HepG2 (cell line): ENCODE data around the gene IL1RAPL1. TPM values are rescaled to one million over a fixed set of nuclear protein-coding genes. Genes with fewer than 3 reads are reported as not detected.

Experiments used
- ATAC-seq: fragments of 200-7000 bp; cut with Tn5 transposase; 3 replicates; pipeline ENCODE4 v1.9.1; 2020; ENCODE audit warnings: mild to moderate bottlenecking, moderate library complexity
- BruUV-seq: library from RNA; stranded (reverse); fragments of 400-500 nt; replicated peaks from 2 replicates; lab custom pipeline; 2021; lab: Mats Ljungman, UMichigan
- CTCF ChIA-PET: fragments of 300-600 bp; formaldehyde crosslinking; extraction: SDS; loops from one replicate; lab custom pipeline; 2021; ENCODE audit warnings: low total read pairs, inconsistent platforms, low intra/inter-chr PET ratio; lab: Yijun Ruan, JAX
- POLR2A ChIA-PET: fragments of 350-600 bp; sonication (Branson Sonifier 250); formaldehyde crosslinking; loops from one replicate; lab custom pipeline; 2020; ENCODE audit warnings: antibody characterized with exemption, inconsistent platforms; lab: Yijun Ruan, JAX
- DNase-seq: peaks from one replicate; pipeline ENCODE4 v3.0.0-alpha.2; 2015; ENCODE audit warnings: low spot score
- FAIRE-seq: peaks from 3 replicates; lab custom pipeline; 2011; peaks lifted over from hg19 to GRCh38; lab: Jason Lieb, UNC
- H2AFZ ChIP-seq: one replicate; pipeline ENCODE4 v1.6.1; 2011; ENCODE audit warnings: low read length, inconsistent platforms
- H3K27ac ChIP-seq: fragments of 300-600 bp; 3 replicates; pipeline ENCODE4 v1.8.0; 2011; ENCODE audit warnings: mixed run types, mild to moderate bottlenecking, mixed read lengths, low read length, inconsistent platforms; ENCODE audit not compliant: insufficient read depth; ENCODE audit errors: extremely low read length
- H3K27me3 ChIP-seq, 2 experiments: fragments of 200-600 bp in 1 of 2; 2 replicates in 1 of 2; 3 replicates in 1 of 2; pipeline versions ENCODE4 v1.6.0 to v1.8.0; 2011; ENCODE audit warnings: low read length in 2 of 2, mild to moderate bottlenecking in 2 of 2, moderate library complexity in 2 of 2, inconsistent platforms in 1 of 2; ENCODE audit not compliant: insufficient read depth in 2 of 2, control insufficient read depth in 1 of 2
- H3K36me3 ChIP-seq, 2 experiments: fragments of 200-600 bp in 1 of 2; replicated peaks in 1 of 2; 2 replicates in 1 of 2; 3 replicates in 1 of 2; pipeline versions ENCODE4 v1.5.1 to v1.8.0; 2011; ENCODE audit warnings: low read length in 2 of 2, inconsistent platforms in 1 of 2; ENCODE audit not compliant: insufficient read depth in 2 of 2, control insufficient read depth in 1 of 2
- H3K4me1 ChIP-seq: 2 replicates; pipeline ENCODE4 v1.5.1; 2012; ENCODE audit warnings: low read length, inconsistent platforms; ENCODE audit not compliant: insufficient read depth
- H3K4me2 ChIP-seq: 2 replicates; pipeline ENCODE4 v1.6.0; 2011; ENCODE audit warnings: low read depth, low read length, inconsistent platforms
- H3K4me3 ChIP-seq, 3 experiments: fragments of 200-600 bp in 1 of 3; sonication (generic), shearing (Covaris generic) in 1 of 3; replicated peaks in 1 of 3; 2 replicates each; pipeline ENCODE4 v1.5.1; 2011 to 2016; ENCODE audit warnings: low read length in 3 of 3, inconsistent platforms in 2 of 3, low read depth in 2 of 3, mild to moderate bottlenecking in 2 of 3, control low read depth in 1 of 3, mixed read lengths in 1 of 3; ENCODE audit not compliant: insufficient read depth in 1 of 3
- H3K79me2 ChIP-seq: one replicate; pipeline ENCODE4 v1.6.1; 2011; ENCODE audit warnings: low read length, inconsistent platforms; ENCODE audit not compliant: insufficient read depth
- H3K9ac ChIP-seq: 2 replicates; pipeline ENCODE4 v1.6.0; 2011; ENCODE audit warnings: mild to moderate bottlenecking, low read depth, low read length, inconsistent platforms; ENCODE audit not compliant: insufficient read depth
- H3K9me3 ChIP-seq: 2 replicates; pipeline ENCODE4 v1.5.1; 2012; ENCODE audit warnings: mild to moderate bottlenecking, low read length
- H4K20me1 ChIP-seq: 2 replicates; pipeline ENCODE4 v1.6.0; 2011; ENCODE audit warnings: inconsistent platforms, mild to moderate bottlenecking, low read length, moderate library complexity; ENCODE audit not compliant: insufficient read depth
- ARHGAP35 ChIP-seq: sonication (generic); formaldehyde crosslinking; IDR thresholded peaks from 2 replicates; pipeline ENCODE4 v1.9.0; 2022; ENCODE audit warnings: mild to moderate bottlenecking, inconsistent platforms, moderate library complexity, missing genetic modification reagents, borderline replicate concordance
- CENPT ChIP-seq: sonication (generic); formaldehyde crosslinking; IDR thresholded peaks from 2 replicates; pipeline ENCODE4 v1.8.0; 2022; ENCODE audit warnings: low read depth, mild to moderate bottlenecking, moderate library complexity, missing genetic modification reagents
- CREM ChIP-seq, 2 experiments: sonication (generic) in 1 of 2; formaldehyde crosslinking in 1 of 2; IDR thresholded peaks; 2 replicates each; pipeline versions ENCODE4 v1.4.0 to v1.6.1; 2016 to 2020; ENCODE audit warnings: antibody characterized with exemption in 1 of 2, mild to moderate bottlenecking in 1 of 2, missing genetic modification reagents in 1 of 2
- HMG20B ChIP-seq: conservative IDR thresholded peaks from 2 replicates; pipeline ENCODE4 v1.6.1; 2016; ENCODE audit warnings: missing genetic modification reagents, missing compliant biosample characterization
- ISL2 ChIP-seq: sonication (generic); formaldehyde crosslinking; IDR thresholded peaks from 2 replicates; pipeline ENCODE4 v1.5.0; 2020; ENCODE audit warnings: missing genetic modification reagents
- KDM2A ChIP-seq: sonication (generic); formaldehyde crosslinking; IDR thresholded peaks from 2 replicates; pipeline ENCODE4 v1.4.0; 2020; ENCODE audit warnings: low read depth, missing genetic modification reagents, borderline replicate concordance
- KDM6A ChIP-seq: IDR thresholded peaks from 2 replicates; pipeline ENCODE4 v1.6.1; 2016; ENCODE audit warnings: low read depth
- MBD4 ChIP-seq: IDR thresholded peaks from 2 replicates; pipeline ENCODE4 v1.6.1; 2012; ENCODE audit warnings: low read length, inconsistent platforms, borderline replicate concordance
- MIER2 ChIP-seq: IDR thresholded peaks from 2 replicates; pipeline ENCODE4 v1.6.1; 2016; ENCODE audit warnings: missing biosample characterization, missing genetic modification reagents
- NR1H2 ChIP-seq: sonication (generic); formaldehyde crosslinking; IDR thresholded peaks from 2 replicates; pipeline ENCODE4 v1.8.1; 2022; ENCODE audit warnings: low read depth, missing genetic modification reagents, borderline replicate concordance
- NR2F1 ChIP-seq, 2 experiments: fragments of 450-650 bp in 1 of 2; formaldehyde crosslinking in 1 of 2; IDR thresholded peaks; 2 replicates each; pipeline versions ENCODE4 v1.5.0 to v1.6.1; 2016 to 2020; ENCODE audit warnings: mild to moderate bottlenecking in 1 of 2, missing compliant biosample characterization in 1 of 2, missing genetic modification reagents in 1 of 2, moderate library complexity in 1 of 2
- RFX1 ChIP-seq: fragments of 450-650 bp; IDR thresholded peaks from 2 replicates; pipeline ENCODE4 v1.6.1; 2017
- SNAI1 ChIP-seq: sonication (generic); formaldehyde crosslinking; IDR thresholded peaks from 2 replicates; pipeline ENCODE4 v1.5.0; 2020; ENCODE audit warnings: mild to moderate bottlenecking, missing genetic modification reagents, borderline replicate concordance
- SPEN ChIP-seq: sonication (generic); formaldehyde crosslinking; IDR thresholded peaks from 2 replicates; pipeline ENCODE4 v1.5.1; 2020; ENCODE audit warnings: low read depth, mild to moderate bottlenecking, missing genetic modification reagents
- ZNF383 ChIP-seq: sonication (generic); formaldehyde crosslinking; IDR thresholded peaks from 2 replicates; pipeline ENCODE4 v1.4.0; 2020; ENCODE audit warnings: missing genetic modification reagents, mild to moderate bottlenecking, borderline replicate concordance
- ZNF530 ChIP-seq: sonication (generic); formaldehyde crosslinking; IDR thresholded peaks from 2 replicates; pipeline ENCODE4 v1.5.0; 2020; ENCODE audit warnings: low read depth, mild to moderate bottlenecking, missing genetic modification reagents
- ZNF546 ChIP-seq: sonication (generic); formaldehyde crosslinking; conservative IDR thresholded peaks from 2 replicates; pipeline ENCODE4 v1.8.1; 2023; ENCODE audit warnings: mild to moderate bottlenecking, missing genetic modification reagents
- ZNF775 ChIP-seq: sonication (generic); formaldehyde crosslinking; IDR thresholded peaks from 2 replicates; pipeline ENCODE4 v1.4.0; 2020; ENCODE audit warnings: missing genetic modification reagents, mild to moderate bottlenecking, moderate library complexity, borderline replicate concordance
- WGBS: methylation state at CpG from one replicate; pipeline ENCODE4 v1.1.6; 2017; ENCODE audit warnings: low lambda C conversion rate; 5-methylcytosine and 5-hydroxymethylcytosine counted together
- in situ Hi-C: cut with HindIII; loops from 2 replicates; pipeline ENCODE4 v1.10.0; 2017; ENCODE audit warnings: low pct_unique_long_range_greater_than_20kb; ENCODE audit not compliant: extremely low pct_ligation_motif_present
- intact Hi-C: fragments of 100-400 bp; cut with micrococcal nuclease; formaldehyde crosslinking; loops from one replicate; pipeline ENCODE4 v1.10.0; 2022; ENCODE audit not compliant: unreplicated experiment
- polyA plus RNA-seq, 8 experiments: library from polyadenylated mRNA; depleted of rRNA in 3 of 8; stranded (reverse) in 7 of 8; unstranded in 1 of 8; fragments of >200 nt; fragmentation: Illumina TruSeq in 4 of 8; extraction: Trizol in 4 of 8; gene quantifications; 2 replicates each; pipeline versions ENCODE4 v1.2.1 to v1.2.3, GENCODE V29; 2011 to 2016; ENCODE audit warnings: low read depth in 4 of 8, missing spikeins in 1 of 8, mixed read lengths in 1 of 8; ENCODE audit not compliant: insufficient read depth in 1 of 8
- total RNA-seq, 5 experiments: library from RNA; depleted of rRNA; stranded (reverse); fragments of >200 nt; fragmentation: Illumina TruSeq; extraction: Trizol; gene quantifications; 2 replicates each; pipeline ENCODE4 v1.2.3, GENCODE V29; 2016; ENCODE audit warnings: low read depth in 1 of 5
- TF ChIP-seq, protein P1 (sequence below): sonication (generic); formaldehyde crosslinking; IDR thresholded peaks from 2 replicates; pipeline ENCODE4 v1.4.0; 2020; ENCODE audit warnings: low read depth, mild to moderate bottlenecking, missing genetic modification reagents
- TF ChIP-seq, protein P2 (sequence below): sonication (generic); formaldehyde crosslinking; IDR thresholded peaks from 2 replicates; pipeline ENCODE4 v1.5.0; 2020; ENCODE audit warnings: mild to moderate bottlenecking, missing genetic modification reagents
- TF ChIP-seq, protein P3 (sequence below): sonication (generic); formaldehyde crosslinking; conservative IDR thresholded peaks from 2 replicates; pipeline ENCODE4 v1.4.0; 2020; ENCODE audit warnings: missing genetic modification reagents

The IL1RAPL1 gene
- total and polyA plus RNA-seq, 2 of the 13 experiments (the other 11 are each of a cell fraction or from before 2014, with no cell fraction given), result 0.04 TPM; not detected in 1

DNA sequence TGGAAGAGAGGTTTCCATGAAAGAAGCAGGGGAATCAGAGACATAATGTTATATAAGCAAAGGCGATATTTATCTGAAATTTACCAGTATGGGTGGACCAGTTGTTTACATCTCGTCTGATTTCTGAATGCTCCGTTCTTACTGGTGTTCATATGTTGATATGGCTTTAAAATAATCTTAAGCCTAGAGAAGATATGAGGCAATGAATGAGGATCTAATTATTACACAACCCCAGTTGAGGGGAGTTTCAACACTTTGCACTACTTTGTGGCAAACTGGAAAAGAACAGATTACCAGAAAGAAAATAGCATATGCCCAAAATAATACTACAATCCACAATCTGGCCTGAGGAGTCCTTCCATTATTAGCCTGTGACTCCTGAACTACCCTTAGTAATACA, 1364.8 kb downstream of the IL1RAPL1 start (continued):
- TF ChIP-seq, protein P1, sequence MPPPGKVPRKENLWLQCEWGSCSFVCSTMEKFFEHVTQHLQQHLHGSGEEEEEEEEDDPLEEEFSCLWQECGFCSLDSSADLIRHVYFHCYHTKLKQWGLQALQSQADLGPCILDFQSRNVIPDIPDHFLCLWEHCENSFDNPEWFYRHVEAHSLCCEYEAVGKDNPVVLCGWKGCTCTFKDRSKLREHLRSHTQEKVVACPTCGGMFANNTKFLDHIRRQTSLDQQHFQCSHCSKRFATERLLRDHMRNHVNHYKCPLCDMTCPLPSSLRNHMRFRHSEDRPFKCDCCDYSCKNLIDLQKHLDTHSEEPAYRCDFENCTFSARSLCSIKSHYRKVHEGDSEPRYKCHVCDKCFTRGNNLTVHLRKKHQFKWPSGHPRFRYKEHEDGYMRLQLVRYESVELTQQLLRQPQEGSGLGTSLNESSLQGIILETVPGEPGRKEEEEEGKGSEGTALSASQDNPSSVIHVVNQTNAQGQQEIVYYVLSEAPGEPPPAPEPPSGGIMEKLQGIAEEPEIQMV (CRISPR knock-in tag), result no peak
- TF ChIP-seq HMG20B (CRISPR knock-in tag), result no peak
- TF ChIP-seq CREM (IDR thresholded peaks at IDR 0.05), result no peak
- no peak for TF ChIP-seq CREM (CRISPR knock-in tag; IDR thresholded peaks at IDR 0.05)
- TF ChIP-seq ARHGAP35 (CRISPR knock-in tag), result no peak
- no peak for TF ChIP-seq KDM6A
- no peak for TF ChIP-seq MIER2
- TF ChIP-seq SPEN (CRISPR knock-in tag), result no peak
- no peak for TF ChIP-seq ZNF775 (CRISPR knock-in tag)
- TF ChIP-seq NR1H2 (CRISPR knock-in tag), result no peak

DNA sequence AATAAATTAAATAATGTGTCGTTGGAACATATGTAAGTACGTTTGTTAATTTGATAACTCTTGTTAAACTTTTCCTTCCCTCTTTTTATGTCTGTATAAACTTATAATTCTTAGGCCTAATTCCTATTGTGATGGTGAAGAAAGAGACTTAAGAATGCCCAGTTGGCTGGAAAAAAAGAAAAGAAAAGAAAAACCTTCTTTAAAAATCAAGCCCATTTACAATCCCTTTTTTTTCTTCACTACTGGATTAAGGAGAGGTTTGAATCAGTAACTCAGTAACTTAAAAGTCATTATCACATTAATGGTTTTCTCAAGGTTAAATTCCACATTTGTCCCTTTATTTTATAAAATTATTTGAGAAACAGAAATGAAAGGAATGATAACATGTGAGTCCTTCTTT, 1374.8 kb downstream of the IL1RAPL1 start:
- TF ChIP-seq ZNF383 (CRISPR knock-in tag) (no peak), ZNF546 (CRISPR knock-in tag) (no peak), ZNF530 (CRISPR knock-in tag) (no peak), RFX1 (no peak), NR2F1 (CRISPR knock-in tag; IDR thresholded peaks at IDR 0.05) (no peak), KDM2A (CRISPR knock-in tag) (no peak), SNAI1 (CRISPR knock-in tag) (no peak), CENPT (no peak), ISL2 (no peak), MBD4 (no peak)
- TF ChIP-seq, protein P2, sequence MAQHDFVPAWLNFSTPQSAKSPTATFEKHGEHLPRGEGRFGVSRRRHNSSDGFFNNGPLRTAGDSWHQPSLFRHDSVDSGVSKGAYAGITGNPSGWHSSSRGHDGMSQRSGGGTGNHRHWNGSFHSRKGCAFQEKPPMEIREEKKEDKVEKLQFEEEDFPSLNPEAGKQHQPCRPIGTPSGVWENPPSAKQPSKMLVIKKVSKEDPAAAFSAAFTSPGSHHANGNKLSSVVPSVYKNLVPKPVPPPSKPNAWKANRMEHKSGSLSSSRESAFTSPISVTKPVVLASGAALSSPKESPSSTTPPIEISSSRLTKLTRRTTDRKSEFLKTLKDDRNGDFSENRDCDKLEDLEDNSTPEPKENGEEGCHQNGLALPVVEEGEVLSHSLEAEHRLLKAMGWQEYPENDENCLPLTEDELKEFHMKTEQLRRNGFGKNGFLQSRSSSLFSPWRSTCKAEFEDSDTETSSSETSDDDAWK, result no peak
- TF ChIP-seq, protein P3, sequence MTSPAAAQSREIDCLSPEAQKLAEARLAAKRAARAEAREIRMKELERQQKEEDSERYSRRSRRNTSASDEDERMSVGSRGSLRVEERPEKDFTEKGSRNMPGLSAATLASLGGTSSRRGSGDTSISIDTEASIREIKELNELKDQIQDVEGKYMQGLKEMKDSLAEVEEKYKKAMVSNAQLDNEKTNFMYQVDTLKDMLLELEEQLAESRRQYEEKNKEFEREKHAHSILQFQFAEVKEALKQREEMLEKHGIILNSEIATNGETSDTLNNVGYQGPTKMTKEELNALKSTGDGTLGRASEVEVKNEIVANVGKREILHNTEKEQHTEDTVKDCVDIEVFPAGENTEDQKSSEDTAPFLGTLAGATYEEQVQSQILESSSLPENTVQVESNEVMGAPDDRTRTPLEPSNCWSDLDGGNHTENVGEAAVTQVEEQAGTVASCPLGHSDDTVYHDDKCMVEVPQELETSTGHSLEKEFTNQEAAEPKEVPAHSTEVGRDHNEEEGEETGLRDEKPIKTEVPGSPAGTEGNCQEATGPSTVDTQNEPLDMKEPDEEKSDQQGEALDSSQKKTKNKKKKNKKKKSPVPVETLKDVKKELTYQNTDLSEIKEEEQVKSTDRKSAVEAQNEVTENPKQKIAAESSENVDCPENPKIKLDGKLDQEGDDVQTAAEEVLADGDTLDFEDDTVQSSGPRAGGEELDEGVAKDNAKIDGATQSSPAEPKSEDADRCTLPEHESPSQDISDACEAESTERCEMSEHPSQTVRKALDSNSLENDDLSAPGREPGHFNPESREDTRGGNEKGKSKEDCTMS (CRISPR knock-in tag), result no peak
- CTCF ChIA-PET, result no interaction called here
- H3K9me3 ChIP-seq, result no peaks in the 10 kb centered on the region

More for the DNA sequence above, 1374.8 kb downstream of the IL1RAPL1 start:
- no TSS peak for BruUV-seq
- in situ Hi-C loops (no loop called here), intact Hi-C loops (no loop called here)
- Histone ChIP-seq H3K4me3 (no peak overlapping the region), H3K4me1 (no peaks in the 10 kb centered on the region), H4K20me1 (no peaks in the 10 kb centered on the region), H3K4me2 (no peak overlapping the region), H3K36me3 (no peaks in the 10 kb centered on the region), H3K9ac (no peak overlapping the region), H3K79me2 (no peaks in the 10 kb centered on the region), H3K27me3 (no peaks in the 10 kb centered on the region), H2AFZ (no peak overlapping the region), H3K27ac (no peak overlapping the region)
- FAIRE-seq (no peak), ATAC-seq (no peak), DNase-seq (no peak)
- 2% methylated on average over 2 of the region's 2 CpGs for WGBS
- POLR2A ChIA-PET, result no interaction called here
